GM12878 (cell line): ENCODE measurements around the gene ZNRF3. TPM values are rescaled to one million over a fixed set of nuclear protein-coding genes. Genes with fewer than 3 reads are reported as not detected.

Experiments
- ATAC-seq: fragments of 200-7000 bp; cut with Tn5 transposase; 3 replicates; pipeline ENCODE4 v1.9.1; 2020; ENCODE audit warnings: mild to moderate bottlenecking, moderate library complexity
- BruUV-seq: library from RNA; stranded (reverse); fragments of 400-500 nt; replicated peaks from 2 replicates; lab custom pipeline; 2021; lab: Mats Ljungman, UMichigan
- CTCF ChIA-PET: fragments of 300-600 bp; sonication (Branson Sonifier 250); formaldehyde crosslinking; extraction: SDS; loops from one replicate; lab custom pipeline; 2021; ENCODE audit warnings: inconsistent platforms; lab: Yijun Ruan, JAX
- POLR2A ChIA-PET: fragments of 350-600 bp; formaldehyde crosslinking; extraction: SDS; loops from one replicate; lab custom pipeline; 2021; ENCODE audit warnings: inconsistent platforms; lab: Charles Lee
- RAD21 ChIA-PET: fragments of 300-600 bp; sonication (Branson Sonifier 250); formaldehyde crosslinking; loops from one replicate; lab custom pipeline; 2023; ENCODE audit warnings: antibody characterized with exemption; ENCODE audit not compliant: unreplicated experiment; lab: Charles Lee
- SMC1A ChIA-PET: fragments of 300-600 bp; sonication (Branson Sonifier 250); formaldehyde crosslinking; loops from one replicate; lab custom pipeline; 2023; ENCODE audit not compliant: unreplicated experiment, uncharacterized antibody; lab: Charles Lee
- DNase-seq: peaks from one replicate; pipeline ENCODE4 v3.0.0-alpha.2; 2011; ENCODE audit warnings: low read depth, low spot score
- FAIRE-seq: peaks from 3 replicates; lab custom pipeline; 2011; peaks lifted over from hg19 to GRCh38; lab: Jason Lieb, UNC
- H2AFZ ChIP-seq: 2 replicates; pipeline ENCODE4 v1.6.0; 2011; ENCODE audit warnings: low read depth, low read length, control low read depth; ENCODE audit not compliant: control insufficient read depth
- H3K27ac ChIP-seq: 2 replicates; pipeline ENCODE4 v1.5.1; 2011; ENCODE audit warnings: control low read depth; ENCODE audit not compliant: control insufficient read depth, insufficient read depth
- H3K27me3 ChIP-seq, 2 experiments: replicated peaks in 1 of 2; 2 replicates each; pipeline versions ENCODE4 v1.6.0 to v1.6.1; 2011; ENCODE audit warnings: low read length in 1 of 2; ENCODE audit not compliant: control insufficient read depth in 2 of 2, insufficient read depth in 2 of 2
- H3K36me3 ChIP-seq, 2 experiments: 2 replicates each; pipeline ENCODE4 v1.5.1; 2011; ENCODE audit warnings: low read length in 1 of 2; ENCODE audit not compliant: control insufficient read depth in 2 of 2, insufficient read depth in 2 of 2
- H3K4me1 ChIP-seq: 2 replicates; pipeline ENCODE4 v1.6.1; 2011; ENCODE audit warnings: mild to moderate bottlenecking, low read length, moderate library complexity, mixed read lengths; ENCODE audit not compliant: control insufficient read depth, insufficient read depth
- H3K4me2 ChIP-seq: 2 replicates; pipeline ENCODE4 v1.6.0; 2011; ENCODE audit warnings: control low read depth; ENCODE audit not compliant: control insufficient read depth, insufficient read depth
- H3K4me3 ChIP-seq: fragments of 200-600 bp; sonication (generic); 2 replicates; pipeline ENCODE4 v1.5.1; 2016
- H3K79me2 ChIP-seq: 2 replicates; pipeline ENCODE4 v1.6.0; 2011; ENCODE audit warnings: low read length; ENCODE audit not compliant: control insufficient read depth, insufficient read depth
- H3K9ac ChIP-seq: 2 replicates; pipeline ENCODE4 v1.8.0; 2011; ENCODE audit warnings: low read length, control low read depth, mixed read lengths; ENCODE audit not compliant: control insufficient read depth, insufficient read depth
- H3K9me3 ChIP-seq: replicated peaks from 3 replicates; pipeline ENCODE4 v1.5.1; 2011; ENCODE audit warnings: mild to moderate bottlenecking, low read length; ENCODE audit not compliant: control insufficient read depth, insufficient read depth
- H4K20me1 ChIP-seq: 2 replicates; pipeline ENCODE4 v1.6.0; 2011; ENCODE audit not compliant: control insufficient read depth, insufficient read depth
- ATF7 ChIP-seq: fragments of 450-650 bp; IDR thresholded peaks from 2 replicates; pipeline ENCODE4 v1.6.1; 2016; ENCODE audit warnings: low read depth, mild to moderate bottlenecking
- BHLHE40 ChIP-seq, 2 experiments: fragments of 450-650 bp in 1 of 2; IDR thresholded peaks; 2 replicates each; pipeline ENCODE4 v1.6.1; 2011 to 2017; ENCODE audit warnings: low read depth in 2 of 2, borderline replicate concordance in 1 of 2, improper control_type of control experiment in 1 of 2, low read length in 1 of 2, mild to moderate bottlenecking in 1 of 2
- CBX3 ChIP-seq: fragments of 200-600 bp; sonication (generic); IDR thresholded peaks from 2 replicates; pipeline ENCODE4 v1.6.1; 2016; ENCODE audit warnings: low read depth, borderline replicate concordance
- ESRRA ChIP-seq: IDR thresholded peaks from 2 replicates; pipeline ENCODE4 v1.6.1; 2012; ENCODE audit warnings: mild to moderate bottlenecking, low read length, improper control_type of control experiment
- JUND ChIP-seq: IDR thresholded peaks from 2 replicates; pipeline ENCODE4 v1.6.1; 2012; ENCODE audit warnings: low read depth, mild to moderate bottlenecking, low read length, improper control_type of control experiment, moderate library complexity
- MYB ChIP-seq: fragments of 150-350 bp; IDR thresholded peaks from 2 replicates; pipeline ENCODE4 v1.6.1; 2014; ENCODE audit warnings: mild to moderate bottlenecking, low read depth, low read length, borderline replicate concordance
- NR2C1 ChIP-seq: fragments of 450-650 bp; IDR thresholded peaks from 2 replicates; pipeline ENCODE4 v1.6.1; 2017; ENCODE audit warnings: antibody characterized with exemption, mild to moderate bottlenecking, moderate library complexity
- RBBP5 ChIP-seq: fragments of 200-600 bp; sonication (generic); conservative IDR thresholded peaks from 2 replicates; pipeline ENCODE4 v1.6.1; 2016
- RCOR1 ChIP-seq: conservative IDR thresholded peaks from 2 replicates; pipeline ENCODE4 v1.6.1; 2012; ENCODE audit warnings: low read depth, low read length, improper control_type of control experiment
- RUNX3 ChIP-seq: IDR thresholded peaks from 2 replicates; pipeline ENCODE4 v1.6.1; 2012; ENCODE audit warnings: low read length, inconsistent platforms
- SMAD1 ChIP-seq: fragments of 450-650 bp; IDR thresholded peaks from 2 replicates; pipeline ENCODE4 v1.6.1; 2018; ENCODE audit warnings: mild to moderate bottlenecking, low read depth; ENCODE audit not compliant: partially characterized antibody
- STAT3 ChIP-seq: IDR thresholded peaks from 2 replicates; pipeline ENCODE4 v1.6.1; 2011; ENCODE audit warnings: low read depth, low read length, improper control_type of control experiment
- TCF7 ChIP-seq: IDR thresholded peaks from 2 replicates; pipeline ENCODE4 v1.6.1; 2014; ENCODE audit warnings: antibody characterized with exemption, borderline replicate concordance
- YBX1 ChIP-seq: fragments of 450-650 bp; IDR thresholded peaks from 2 replicates; pipeline ENCODE4 v1.6.1; 2016; ENCODE audit warnings: antibody characterized with exemption
- ZNF24 ChIP-seq: fragments of 450-650 bp; IDR thresholded peaks from 2 replicates; pipeline ENCODE4 v1.6.1; 2017; ENCODE audit warnings: antibody characterized with exemption, mild to moderate bottlenecking
- in situ Hi-C: fragments of 300-500 bp; cut with MboI; formaldehyde crosslinking; loops from 9 replicates; pipeline ENCODE4 v1.14.3; 2018; ENCODE audit warnings: mixed read lengths
- intact Hi-C: fragments of 100-400 bp; cut with micrococcal nuclease; formaldehyde crosslinking; loops from one replicate; pipeline ENCODE4 v1.14.2; 2022; ENCODE audit not compliant: unreplicated experiment
- polyA plus RNA-seq, 11 experiments: library from polyadenylated mRNA; depleted of rRNA in 4 of 11; unstranded in 6 of 11; stranded (reverse) in 5 of 11; fragments of >200 nt; fragmentation: Nextera tagmentation in 4 of 11; fragmentation: Illumina TruSeq in 1 of 11; extraction: Ambion mirVana in 4 of 11; extraction: Trizol in 1 of 11; gene quantifications; 1 replicate in 1 of 11; 2 replicates in 10 of 11; pipeline versions ENCODE4 v1.2.1 to v1.2.3, GENCODE V29; 2011 to 2016; ENCODE audit warnings: inconsistent platforms in 2 of 11, missing spikeins in 2 of 11, low read depth in 1 of 11
- total RNA-seq, 4 experiments: library from RNA; depleted of rRNA in 3 of 4; stranded (reverse); fragments of >200 nt in 3 of 4; fragmentation: Illumina TruSeq in 1 of 4; extraction: Trizol in 1 of 4; gene quantifications; 2 replicates each; pipeline versions ENCODE4 v1.2.1 to v1.2.3, GENCODE V29; 2013 to 2021
- TF ChIP-seq, protein P1 (sequence below): fragments of 450-650 bp; IDR thresholded peaks from 2 replicates; pipeline ENCODE4 v1.6.1; 2014; ENCODE audit warnings: mild to moderate bottlenecking
- TF ChIP-seq, protein P2 (sequence below): fragments of 150-350 bp; IDR thresholded peaks from 2 replicates; pipeline ENCODE4 v1.6.1; 2016; ENCODE audit warnings: low read depth, low read length

ZNRF3 gene
- total and polyA plus RNA-seq, 10 of the 15 experiments (the other 5 are each of a cell fraction or from before 2014, with no cell fraction given), result 0.05 to 2.4 (median 0.46) TPM

DNA sequence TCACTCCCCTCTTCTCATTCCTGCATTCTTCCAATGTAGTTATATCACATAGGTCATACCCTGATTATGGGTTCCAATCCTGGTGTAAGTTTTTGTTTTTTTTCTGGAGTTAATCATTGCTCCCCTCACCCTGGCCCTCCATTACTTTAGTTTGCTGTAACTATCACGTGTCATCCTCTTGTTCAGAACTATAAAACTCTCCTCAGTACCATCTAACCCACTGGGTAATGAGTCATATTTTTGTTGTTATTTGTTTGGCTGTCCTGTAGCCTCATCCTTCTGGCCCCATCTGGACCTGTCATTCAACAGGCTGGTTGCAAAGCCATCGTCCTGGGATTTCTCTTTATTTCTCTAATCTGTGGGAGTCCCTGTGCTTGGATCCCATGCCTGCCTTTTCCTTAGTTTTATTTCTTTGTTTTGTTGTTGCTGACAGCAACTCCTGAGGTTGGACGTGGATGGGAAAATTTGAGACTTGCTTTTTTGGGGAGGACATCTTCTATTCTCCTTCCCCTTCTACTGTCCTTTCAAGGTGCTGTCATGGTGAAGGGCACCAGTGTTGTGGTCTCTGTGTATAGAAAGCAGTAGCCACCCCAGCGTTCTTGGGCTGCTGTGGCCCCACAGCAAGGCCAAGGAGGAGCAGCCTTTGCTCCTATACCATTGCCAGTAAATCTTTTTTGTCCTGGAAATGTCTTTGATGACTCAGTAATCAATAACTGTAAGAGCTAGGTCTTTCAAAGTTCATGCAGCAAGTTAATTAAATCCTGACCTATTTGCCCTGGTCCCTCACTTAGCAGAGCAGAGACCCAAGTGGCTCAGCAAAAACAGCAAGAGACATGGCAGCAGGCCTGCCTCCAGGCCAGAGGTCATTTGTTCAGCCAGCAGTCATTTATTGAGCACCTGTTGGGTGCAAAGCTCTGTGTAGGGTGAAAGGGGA lies 95.8 kb downstream of the ZNRF3 start (continued):
- TF ChIP-seq STAT3 (no peak), MYB (no peak), ZNF24 (no peak), NR2C1 (no peak), BHLHE40 (IDR thresholded peaks at IDR 0.05; ENCODE audit: borderline replicate concordance in 1 of 2, low read depth in 2 of 2, low read length in 1 of 2) (no peak)

DNA sequence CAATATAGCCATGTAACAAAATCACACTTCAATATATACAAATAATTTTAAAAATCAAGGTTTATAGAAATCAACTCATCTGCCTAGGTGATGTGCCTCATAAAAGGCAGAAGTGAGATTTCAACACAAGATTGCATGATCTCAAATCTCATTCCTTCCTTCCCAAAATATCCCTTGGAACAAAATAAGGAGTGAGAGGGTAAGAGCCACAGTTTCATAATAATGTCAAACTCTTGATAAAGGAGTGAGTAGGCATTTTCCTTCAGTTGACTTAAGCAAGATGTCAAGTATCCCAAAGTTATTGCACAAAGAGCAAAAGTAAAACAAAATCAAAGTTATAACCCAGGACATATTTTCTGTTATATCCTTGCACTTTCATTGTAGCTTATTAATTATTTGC lies 97.0 kb downstream of the ZNRF3 start:
- ChIA-PET POLR2A (interaction anchor here (1.0 to 1.7 kb wide), 4 partner anchors 15 to 20 kb away, joined by 3 to 4 read pairs (median 4); no protein-coding TSS in a partner anchor), RAD21 (interaction anchor here (2.1 kb wide), 1 partner anchor 61 kb away, joined by 5 read pairs; no protein-coding TSS in a partner anchor), SMC1A (interaction anchor here (0.9 to 1.8 kb wide), 12 partner anchors 8 to 60 kb away, joined by 3 to 7 read pairs (median 4); no protein-coding TSS in a partner anchor), CTCF (interaction anchor here (0.6 to 1.5 kb wide), 4 partner anchors 9 to 60 kb away, joined by 3 to 4 read pairs (median 4); no protein-coding TSS in a partner anchor)
- no peaks in the 10 kb centered on the region; the same call in 1 of the 2 replicates for H4K20me1 ChIP-seq
- H3K36me3 ChIP-seq, result no peaks in the 10 kb centered on the region
- FAIRE-seq, result no peak
- intact Hi-C loops, result no loop called here
- no peaks in the 10 kb centered on the region for H3K79me2 ChIP-seq
- no peak overlapping the region for H3K27ac ChIP-seq
- DNase-seq, result no peak
- ATAC-seq, result no peak
- no peaks in the 10 kb centered on the region for H3K9me3 ChIP-seq
- 0 out of 4 replicates have a peak, but pooled peaks cover 0 to 5% of the 10 kb centered on the region in 2 experiments for H3K27me3 ChIP-seq
- in situ Hi-C loops, result no loop called here
- no peaks in the 10 kb centered on the region for H3K4me1 ChIP-seq
- H2AFZ ChIP-seq, result no peak overlapping the region
- H3K4me3 ChIP-seq, result no peak overlapping the region
- H3K9ac ChIP-seq, result no peak overlapping the region
- H3K4me2 ChIP-seq, result no peak overlapping the region
- no TSS peak for BruUV-seq
- no peak for TF ChIP-seq SMAD1
- TF ChIP-seq TCF7, result no peak
- no peak for TF ChIP-seq RBBP5
- TF ChIP-seq, protein P1, sequence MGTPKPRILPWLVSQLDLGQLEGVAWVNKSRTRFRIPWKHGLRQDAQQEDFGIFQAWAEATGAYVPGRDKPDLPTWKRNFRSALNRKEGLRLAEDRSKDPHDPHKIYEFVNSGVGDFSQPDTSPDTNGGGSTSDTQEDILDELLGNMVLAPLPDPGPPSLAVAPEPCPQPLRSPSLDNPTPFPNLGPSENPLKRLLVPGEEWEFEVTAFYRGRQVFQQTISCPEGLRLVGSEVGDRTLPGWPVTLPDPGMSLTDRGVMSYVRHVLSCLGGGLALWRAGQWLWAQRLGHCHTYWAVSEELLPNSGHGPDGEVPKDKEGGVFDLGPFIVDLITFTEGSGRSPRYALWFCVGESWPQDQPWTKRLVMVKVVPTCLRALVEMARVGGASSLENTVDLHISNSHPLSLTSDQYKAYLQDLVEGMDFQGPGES, result no peak
- no peak for TF ChIP-seq ESRRA
- no peak for TF ChIP-seq YBX1
- no peak for TF ChIP-seq JUND
- TF ChIP-seq, protein P2, sequence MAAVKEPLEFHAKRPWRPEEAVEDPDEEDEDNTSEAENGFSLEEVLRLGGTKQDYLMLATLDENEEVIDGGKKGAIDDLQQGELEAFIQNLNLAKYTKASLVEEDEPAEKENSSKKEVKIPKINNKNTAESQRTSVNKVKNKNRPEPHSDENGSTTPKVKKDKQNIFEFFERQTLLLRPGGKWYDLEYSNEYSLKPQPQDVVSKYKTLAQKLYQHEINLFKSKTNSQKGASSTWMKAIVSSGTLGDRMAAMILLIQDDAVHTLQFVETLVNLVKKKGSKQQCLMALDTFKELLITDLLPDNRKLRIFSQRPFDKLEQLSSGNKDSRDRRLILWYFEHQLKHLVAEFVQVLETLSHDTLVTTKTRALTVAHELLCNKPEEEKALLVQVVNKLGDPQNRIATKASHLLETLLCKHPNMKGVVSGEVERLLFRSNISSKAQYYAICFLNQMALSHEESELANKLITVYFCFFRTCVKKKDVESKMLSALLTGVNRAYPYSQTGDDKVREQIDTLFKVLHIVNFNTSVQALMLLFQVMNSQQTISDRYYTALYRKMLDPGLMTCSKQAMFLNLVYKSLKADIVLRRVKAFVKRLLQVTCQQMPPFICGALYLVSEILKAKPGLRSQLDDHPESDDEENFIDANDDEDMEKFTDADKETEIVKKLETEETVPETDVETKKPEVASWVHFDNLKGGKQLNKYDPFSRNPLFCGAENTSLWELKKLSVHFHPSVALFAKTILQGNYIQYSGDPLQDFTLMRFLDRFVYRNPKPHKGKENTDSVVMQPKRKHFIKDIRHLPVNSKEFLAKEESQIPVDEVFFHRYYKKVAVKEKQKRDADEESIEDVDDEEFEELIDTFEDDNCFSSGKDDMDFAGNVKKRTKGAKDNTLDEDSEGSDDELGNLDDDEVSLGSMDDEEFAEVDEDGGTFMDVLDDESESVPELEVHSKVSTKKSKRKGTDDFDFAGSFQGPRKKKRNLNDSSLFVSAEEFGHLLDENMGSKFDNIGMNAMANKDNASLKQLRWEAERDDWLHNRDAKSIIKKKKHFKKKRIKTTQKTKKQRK, result no peak
- no peak for TF ChIP-seq CBX3
- TF ChIP-seq RUNX3, result no peak
- no peak for TF ChIP-seq STAT3
- no peak for TF ChIP-seq ATF7
- TF ChIP-seq RCOR1, result no peak
